ENCODE data around the gene MGMT.

MGMT gene

DNA sequence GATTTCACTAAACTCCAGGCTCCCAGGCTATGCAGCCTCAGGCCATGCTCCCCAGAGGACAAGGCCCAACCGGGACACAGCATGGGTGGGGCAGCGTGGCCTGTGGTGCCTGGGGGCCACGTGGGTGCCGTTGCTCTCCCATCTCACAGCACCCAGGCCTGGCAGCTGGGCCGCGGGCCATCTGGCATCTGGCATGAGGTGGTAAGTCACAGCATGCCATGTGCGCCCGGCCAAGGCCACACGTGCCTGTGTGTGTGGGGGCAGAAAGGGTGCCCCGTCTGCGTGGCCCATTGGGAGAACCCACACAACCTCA lies 292.9 kb downstream of the MGMT start:
- Histone ChIP-seq H3K36me3 (ENCODE audit: control insufficient read depth in 2 of 2, insufficient read depth in 2 of 2, low read length in 2 of 2) (peaks cover 3 to 5% of the 10 kb centered on the region in 2 donors), H3K4me1 (ENCODE audit: control insufficient read depth in 2 of 2, insufficient read depth in 2 of 2, low read length in 2 of 2) (no peaks in the 10 kb centered on the region), H3K9ac (ENCODE audit: low read depth in 1 of 2, low read length in 2 of 2) (no peak overlapping the region), H3K27me3 (ENCODE audit: control insufficient read depth in 2 of 2, insufficient read depth in 2 of 2, low read length in 2 of 2) (no peaks in the 10 kb centered on the region), H3K27ac (ENCODE audit: low read depth in 2 of 2, low read length in 2 of 2) (no peak overlapping the region), H3K9me3 (ENCODE audit: control insufficient read depth in 2 of 2, low read length in 2 of 2) (no peaks in the 10 kb centered on the region), H3K4me3 (ENCODE audit: low read length in 2 of 2) (no peak overlapping the region)

DNA sequence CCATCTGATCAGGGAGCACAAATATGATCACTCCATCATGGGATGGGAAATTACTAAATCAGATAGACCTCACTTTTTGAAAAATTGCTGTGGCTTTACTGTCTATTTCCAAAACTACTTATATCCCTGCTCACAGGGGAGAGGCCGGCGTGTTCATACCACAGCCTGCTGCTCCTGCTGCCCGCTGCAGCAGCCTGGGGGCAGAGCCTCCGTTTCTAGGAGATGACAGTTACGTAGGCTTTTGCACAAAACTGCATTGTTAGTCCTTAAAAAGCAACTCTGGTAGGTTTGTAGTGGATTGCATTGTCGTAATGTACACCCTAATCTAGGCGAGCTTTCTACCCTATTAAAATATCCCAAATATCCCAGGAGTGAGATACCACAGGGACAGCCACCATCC lies 293.4 kb downstream of the MGMT start:
- no peaks in the 10 kb centered on the region for H3K4me1 ChIP-seq (ENCODE audit: control insufficient read depth in 2 of 2, insufficient read depth in 2 of 2, low read length in 2 of 2)
- H3K36me3 ChIP-seq (ENCODE audit: control insufficient read depth in 2 of 2, insufficient read depth in 2 of 2, low read length in 2 of 2): peaks cover 3 to 5% of the 10 kb centered on the region in 2 donors
- H3K27ac ChIP-seq (ENCODE audit: low read depth in 2 of 2, low read length in 2 of 2): no peak overlapping the region
- no peak overlapping the region for H3K9ac ChIP-seq (ENCODE audit: low read depth in 1 of 2, low read length in 2 of 2)
- no peaks in the 10 kb centered on the region for H3K9me3 ChIP-seq (ENCODE audit: control insufficient read depth in 2 of 2, low read length in 2 of 2)
- H3K27me3 ChIP-seq (ENCODE audit: control insufficient read depth in 2 of 2, insufficient read depth in 2 of 2, low read length in 2 of 2): no peaks in the 10 kb centered on the region
- H3K4me3 ChIP-seq (ENCODE audit: low read length in 2 of 2): no peak overlapping the region

- Histone ChIP-seq H3K4me3 (ENCODE audit: low read length in 2 of 2) (no peak overlapping the region), H3K36me3 (ENCODE audit: control insufficient read depth in 2 of 2, insufficient read depth in 2 of 2, low read length in 2 of 2) (peaks cover 3 to 5% of the 10 kb centered on the region in 2 donors), H3K9ac (ENCODE audit: low read depth in 1 of 2, low read length in 2 of 2) (no peak overlapping the region), H3K27me3 (ENCODE audit: control insufficient read depth in 2 of 2, insufficient read depth in 2 of 2, low read length in 2 of 2) (no peaks in the 10 kb centered on the region), H3K9me3 (ENCODE audit: control insufficient read depth in 2 of 2, low read length in 2 of 2) (no peaks in the 10 kb centered on the region), H3K27ac (ENCODE audit: low read depth in 2 of 2, low read length in 2 of 2) (no peak overlapping the region), H3K4me1 (ENCODE audit: control insufficient read depth in 2 of 2, insufficient read depth in 2 of 2, low read length in 2 of 2) (no peaks in the 10 kb centered on the region)
Observed at GRCh38 chr10:129761197-129761972, 294.3 kb downstream of the MGMT start.

DNA sequence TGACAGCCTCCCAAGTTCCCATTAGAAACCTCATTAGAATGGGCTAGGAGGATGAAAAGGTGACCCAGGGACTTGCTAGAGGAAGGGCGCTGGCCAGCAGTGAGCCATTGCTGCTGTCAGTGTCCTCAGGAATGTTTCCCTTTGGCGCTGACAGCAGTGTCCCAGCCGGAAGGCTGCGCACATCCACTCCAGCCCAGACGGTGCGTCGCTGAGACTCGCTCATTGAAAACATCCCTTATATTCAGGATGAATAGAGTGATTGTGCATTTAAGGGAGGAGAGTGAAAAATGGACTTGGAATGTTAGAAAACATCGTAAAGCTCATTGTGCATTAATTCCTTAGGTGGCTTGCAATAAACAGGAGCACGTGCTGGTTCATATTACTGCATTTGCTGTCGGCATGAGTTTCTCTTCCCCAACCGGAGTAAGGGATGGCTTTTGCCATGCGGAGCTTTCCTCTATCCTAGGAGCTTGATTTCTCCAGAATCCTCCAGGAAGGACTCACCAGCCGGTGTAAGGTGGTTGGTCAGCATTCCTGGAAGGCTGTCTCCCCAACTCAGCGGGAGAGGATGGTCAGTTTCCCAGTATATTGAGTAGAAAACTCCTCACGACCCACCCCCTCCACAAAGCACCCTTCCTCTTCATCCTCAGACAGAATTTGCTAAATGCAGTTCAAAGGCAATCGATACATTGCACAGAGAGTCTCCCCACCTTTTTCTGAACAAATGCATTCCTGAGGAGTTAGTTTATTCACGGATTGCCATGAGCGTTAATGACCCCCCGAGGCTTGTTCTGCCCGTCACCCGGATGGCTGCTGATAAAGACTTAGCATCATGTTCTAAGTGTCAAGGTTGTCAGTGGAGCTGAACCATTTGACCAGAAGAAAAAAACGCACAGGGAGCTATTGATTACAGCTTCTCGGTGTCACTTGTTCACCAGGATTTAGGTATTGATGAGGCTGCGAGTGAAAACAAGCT lies 295.2 kb downstream of the MGMT start:
- Histone ChIP-seq H3K4me1 (ENCODE audit: control insufficient read depth in 2 of 2, insufficient read depth in 2 of 2, low read length in 2 of 2) (no peaks in the 10 kb centered on the region), H3K27me3 (ENCODE audit: control insufficient read depth in 2 of 2, insufficient read depth in 2 of 2, low read length in 2 of 2) (no peaks in the 10 kb centered on the region), H3K4me3 (ENCODE audit: low read length in 2 of 2) (no peak overlapping the region), H3K9ac (ENCODE audit: low read depth in 1 of 2, low read length in 2 of 2) (no peak overlapping the region), H3K9me3 (ENCODE audit: control insufficient read depth in 2 of 2, low read length in 2 of 2) (no peaks in the 10 kb centered on the region), H3K27ac (ENCODE audit: low read depth in 2 of 2, low read length in 2 of 2) (no peak overlapping the region), H3K36me3 (ENCODE audit: control insufficient read depth in 2 of 2, insufficient read depth in 2 of 2, low read length in 2 of 2) (peaks cover 4 to 5% of the 10 kb centered on the region in 2 donors)

DNA sequence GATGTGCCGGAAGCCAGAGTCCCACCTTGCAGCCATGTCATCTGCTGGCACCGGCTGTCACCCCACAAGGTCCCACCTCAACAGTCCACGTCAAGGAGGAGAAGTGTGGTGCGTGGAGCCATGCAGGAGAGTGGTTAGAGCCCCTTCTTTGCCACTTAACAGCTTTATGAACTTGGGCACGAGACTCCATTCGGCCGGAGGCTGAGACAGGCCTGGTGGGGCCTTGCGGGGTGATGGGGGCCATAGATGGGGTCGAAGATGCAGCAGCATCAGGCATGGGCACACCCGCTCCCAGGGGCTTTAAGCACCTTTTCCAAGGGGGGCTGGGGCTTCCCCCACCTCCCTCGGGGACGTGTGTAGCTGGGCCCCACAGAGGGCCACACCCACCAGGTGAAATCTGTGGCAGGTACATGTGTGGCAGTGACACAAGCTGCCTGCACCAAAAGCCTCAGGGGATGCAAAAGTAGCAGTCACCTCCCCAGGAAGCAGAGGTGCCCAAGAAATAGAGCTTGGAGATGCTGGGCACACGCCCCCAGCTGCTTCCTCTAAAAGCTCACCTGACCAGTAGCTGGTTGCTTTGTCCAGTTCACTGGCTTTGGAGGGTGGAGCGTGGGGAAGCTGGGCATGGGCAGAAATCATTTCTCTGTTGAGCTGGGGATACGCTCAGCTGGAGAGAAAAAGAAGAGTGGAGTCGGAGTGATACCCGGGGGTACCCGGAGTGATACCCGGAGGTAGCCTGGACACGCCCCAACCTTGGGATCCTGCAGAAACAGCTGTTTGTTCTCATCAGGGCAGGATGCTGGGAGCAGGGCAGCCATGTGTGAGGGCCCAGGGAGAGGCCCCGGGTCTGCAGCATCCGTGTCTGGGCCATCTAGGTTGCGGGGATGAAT lies 297.2 kb downstream of the MGMT start:
- H3K9ac ChIP-seq (ENCODE audit: low read depth in 1 of 2, low read length in 2 of 2): no peak overlapping the region
- H3K4me3 ChIP-seq (ENCODE audit: low read length in 2 of 2): no peak overlapping the region
- H3K27me3 ChIP-seq (ENCODE audit: control insufficient read depth in 2 of 2, insufficient read depth in 2 of 2, low read length in 2 of 2): no peaks in the 10 kb centered on the region
- H3K4me1 ChIP-seq (ENCODE audit: control insufficient read depth in 2 of 2, insufficient read depth in 2 of 2, low read length in 2 of 2): no peaks in the 10 kb centered on the region
- H3K9me3 ChIP-seq (ENCODE audit: control insufficient read depth in 2 of 2, low read length in 2 of 2): no peaks in the 10 kb centered on the region
- peaks cover 5 to 8% of the 10 kb centered on the region in 2 donors for H3K36me3 ChIP-seq (ENCODE audit: control insufficient read depth in 2 of 2, insufficient read depth in 2 of 2, low read length in 2 of 2)
- no peak overlapping the region for H3K27ac ChIP-seq (ENCODE audit: low read depth in 2 of 2, low read length in 2 of 2)

GRCh38 chr10:129764901-129765663 lies 298.0 kb downstream of the MGMT start:
- Histone ChIP-seq H3K9me3 (ENCODE audit: control insufficient read depth in 2 of 2, low read length in 2 of 2) (no peaks in the 10 kb centered on the region), H3K27ac (ENCODE audit: low read depth in 2 of 2, low read length in 2 of 2) (no peak overlapping the region), H3K9ac (ENCODE audit: low read depth in 1 of 2, low read length in 2 of 2) (no peak overlapping the region), H3K36me3 (ENCODE audit: control insufficient read depth in 2 of 2, insufficient read depth in 2 of 2, low read length in 2 of 2) (peaks cover 0 to 4% of the 10 kb centered on the region in 2 donors), H3K4me3 (ENCODE audit: low read length in 2 of 2) (no peak overlapping the region), H3K4me1 (ENCODE audit: control insufficient read depth in 2 of 2, insufficient read depth in 2 of 2, low read length in 2 of 2) (no peaks in the 10 kb centered on the region), H3K27me3 (ENCODE audit: control insufficient read depth in 2 of 2, insufficient read depth in 2 of 2, low read length in 2 of 2) (no peaks in the 10 kb centered on the region)

GRCh38 chr10:129765664-129766550 lies 298.9 kb downstream of the MGMT start:
- Histone ChIP-seq H3K4me3 (ENCODE audit: low read length in 2 of 2) (no peak overlapping the region), H3K36me3 (ENCODE audit: control insufficient read depth in 2 of 2, insufficient read depth in 2 of 2, low read length in 2 of 2) (peaks cover 0 to 6% of the 10 kb centered on the region in 2 donors), H3K27ac (ENCODE audit: low read depth in 2 of 2, low read length in 2 of 2) (no peak overlapping the region), H3K4me1 (ENCODE audit: control insufficient read depth in 2 of 2, insufficient read depth in 2 of 2, low read length in 2 of 2) (no peaks in the 10 kb centered on the region), H3K27me3 (ENCODE audit: control insufficient read depth in 2 of 2, insufficient read depth in 2 of 2, low read length in 2 of 2) (no peaks in the 10 kb centered on the region), H3K9me3 (ENCODE audit: control insufficient read depth in 2 of 2, low read length in 2 of 2) (no peaks in the 10 kb centered on the region), H3K9ac (ENCODE audit: low read depth in 1 of 2, low read length in 2 of 2) (no peak overlapping the region)

- peaks cover 0 to 6% of the 10 kb centered on the region in 2 donors for H3K36me3 ChIP-seq (ENCODE audit: control insufficient read depth in 2 of 2, insufficient read depth in 2 of 2, low read length in 2 of 2)
- H3K9ac ChIP-seq (ENCODE audit: low read depth in 1 of 2, low read length in 2 of 2): no peak overlapping the region
- no peaks in the 10 kb centered on the region for H3K9me3 ChIP-seq (ENCODE audit: control insufficient read depth in 2 of 2, low read length in 2 of 2)
- H3K4me3 ChIP-seq (ENCODE audit: low read length in 2 of 2): no peak overlapping the region
- no peaks in the 10 kb centered on the region for H3K27me3 ChIP-seq (ENCODE audit: control insufficient read depth in 2 of 2, insufficient read depth in 2 of 2, low read length in 2 of 2)
- no peaks in the 10 kb centered on the region for H3K4me1 ChIP-seq (ENCODE audit: control insufficient read depth in 2 of 2, insufficient read depth in 2 of 2, low read length in 2 of 2)
- no peak overlapping the region for H3K27ac ChIP-seq (ENCODE audit: low read depth in 2 of 2, low read length in 2 of 2)
Observed at GRCh38 chr10:129766611-129767550, 299.8 kb downstream of the MGMT start.

All from mucosa of rectum (tissue), 2 donors.